Activated CD4-positive, alpha-beta memory T cell treated with anti-CD3 and anti-CD28 coated beads, Interleukin-2, amount 10 ng/mL, durations not matched to agents 7 days and 5 days (primary cell): ENCODE measurements around the gene SBNO1. TPM values are rescaled to one million over a fixed set of nuclear protein-coding genes. Genes with fewer than 3 reads are reported as not detected.

Source experiments
- CTCF ChIA-PET: fragments of 350-600 bp; sonication (Branson Sonifier 250); formaldehyde crosslinking; loops from one replicate; lab custom pipeline; 2021; ENCODE audit warnings: antibody characterized with exemption, inconsistent platforms; lab: Charles Lee
- POLR2A ChIA-PET: fragments of 350-600 bp; sonication (Branson Sonifier 250); formaldehyde crosslinking; loops from one replicate; lab custom pipeline; 2021; ENCODE audit warnings: antibody characterized with exemption; lab: Charles Lee
- DNase-seq: peaks from one replicate; pipeline ENCODE4 v3.0.0-alpha.2; 2020
- H3K27ac Mint-ChIP-seq: one replicate; pipeline ENCODE4 v1.8.0; 2021; ENCODE audit warnings: mild to moderate bottlenecking, mixed read lengths
- H3K27me3 Mint-ChIP-seq: one replicate; pipeline ENCODE4 v1.8.0; 2021; ENCODE audit warnings: mixed read lengths
- H3K36me3 Mint-ChIP-seq: one replicate; pipeline ENCODE4 v1.8.0; 2021; ENCODE audit warnings: low read depth, mixed read lengths
- H3K4me1 Mint-ChIP-seq: one replicate; pipeline ENCODE4 v1.8.0; 2021; ENCODE audit warnings: mixed read lengths
- H3K4me3 Mint-ChIP-seq: one replicate; pipeline ENCODE4 v1.8.0; 2021; ENCODE audit warnings: mild to moderate bottlenecking, mixed read lengths
- H3K9me3 Mint-ChIP-seq: one replicate; pipeline ENCODE4 v1.8.0; 2021; ENCODE audit warnings: mixed read lengths
- total RNA-seq, 2 experiments: library from RNA; stranded (reverse); gene quantifications; one replicate each; pipeline ENCODE4 v1.2.3, GENCODE V29; 2021

The SBNO1 gene
- total RNA-seq, 2 experiments from 2014 or later: 40.1 to 40.2 TPM

DNA sequence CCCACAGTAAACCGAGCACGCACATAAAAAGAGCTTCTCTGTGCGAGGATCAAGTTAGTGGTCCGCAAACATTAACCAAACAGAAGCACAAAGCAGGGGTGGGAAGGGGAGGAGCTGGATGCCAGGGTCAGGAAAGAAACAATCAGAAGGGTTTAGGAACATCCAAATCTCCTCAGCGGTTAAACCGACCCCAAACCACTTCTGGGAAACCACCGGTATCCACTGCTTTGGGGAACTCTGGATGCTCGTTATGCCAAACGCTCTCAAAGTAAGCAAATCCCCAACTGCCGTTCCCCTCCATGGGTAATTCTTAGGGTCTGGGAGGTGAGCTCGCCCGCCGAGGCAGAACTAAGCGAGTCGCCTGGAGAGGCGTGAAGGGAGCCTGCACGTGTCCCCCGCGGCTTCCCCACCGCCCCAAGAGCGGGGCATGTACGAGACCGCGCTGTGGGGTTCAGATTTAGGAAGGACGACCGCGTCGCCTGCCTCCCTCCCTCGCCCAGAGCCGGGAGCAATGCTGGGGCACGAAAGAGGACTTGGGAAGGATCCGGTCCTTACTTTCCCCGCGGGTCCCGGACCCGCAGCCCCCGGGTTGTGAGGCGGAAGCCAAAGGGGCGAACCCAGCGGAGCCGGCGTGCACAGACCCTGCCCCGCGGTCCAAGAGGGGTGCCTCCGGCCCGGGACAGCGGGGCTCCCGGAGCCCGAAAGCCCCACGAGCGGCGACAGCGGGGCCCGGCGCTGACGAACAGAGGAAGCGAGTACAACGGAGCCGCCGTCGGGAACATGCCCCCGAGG, 711 bp downstream of the SBNO1 start:
- Mint-ChIP-seq H3K9me3 (no peaks in the 10 kb centered on the region), H3K27ac (peak overlapping the region; percentile 75), H3K27me3 (no peaks in the 10 kb centered on the region), H3K4me1 (peaks cover 18% of the 10 kb centered on the region), H3K36me3 (no peaks in the 10 kb centered on the region), H3K4me3 (peak overlapping the region; percentile 85)
- peak; percentile 43 for DNase-seq
- ChIA-PET CTCF (interaction anchor here (0.8 to 1.6 kb wide), 6 partner anchors 21 to 865 kb away, joined by 3 to 4 read pairs (median 3); no protein-coding TSS in a partner anchor), POLR2A (interaction anchor here (0.8 to 4.4 kb wide), 15 partner anchors 8 to 238 kb away, joined by 3 to 107 read pairs (median 6); partner anchors contain the start of genes DDX55, KMT5A, MPHOSPH9 and MTRFR)

DNA sequence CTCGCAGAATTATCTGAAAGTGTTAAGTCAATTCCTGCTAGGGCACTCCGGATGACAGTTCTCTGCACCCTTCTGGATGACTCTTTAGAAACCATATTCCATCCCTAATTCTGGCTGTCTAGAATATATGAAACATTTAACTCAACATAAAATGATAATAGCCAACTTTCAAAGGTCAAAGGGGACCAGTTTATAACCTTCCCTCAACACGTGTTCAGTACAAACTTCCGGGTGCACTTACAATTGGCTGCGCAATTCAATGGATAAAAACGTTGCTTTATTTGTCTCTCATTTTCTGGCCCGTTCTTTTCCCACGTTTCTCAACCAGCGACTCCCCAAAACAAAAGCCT, 1.3 kb downstream of the SBNO1 start:
- Mint-ChIP-seq H3K36me3 (no peaks in the 10 kb centered on the region), H3K27me3 (no peaks in the 10 kb centered on the region), H3K4me1 (peaks cover 18% of the 10 kb centered on the region), H3K9me3 (no peaks in the 10 kb centered on the region), H3K27ac (peak overlapping the region; percentile 72), H3K4me3 (peak overlapping the region; percentile 85)
- DNase-seq: no peak
- POLR2A ChIA-PET: interaction anchor here (0.8 to 4.4 kb wide), 15 partner anchors 8 to 239 kb away, joined by 3 to 107 read pairs (median 6); partner anchors contain the start of genes DDX55, KMT5A, MPHOSPH9 and MTRFR
- CTCF ChIA-PET: interaction anchor here (0.8 to 1.6 kb wide), 5 partner anchors 20 to 865 kb away, joined by 3 to 4 read pairs (median 3); no protein-coding TSS in a partner anchor

DNA sequence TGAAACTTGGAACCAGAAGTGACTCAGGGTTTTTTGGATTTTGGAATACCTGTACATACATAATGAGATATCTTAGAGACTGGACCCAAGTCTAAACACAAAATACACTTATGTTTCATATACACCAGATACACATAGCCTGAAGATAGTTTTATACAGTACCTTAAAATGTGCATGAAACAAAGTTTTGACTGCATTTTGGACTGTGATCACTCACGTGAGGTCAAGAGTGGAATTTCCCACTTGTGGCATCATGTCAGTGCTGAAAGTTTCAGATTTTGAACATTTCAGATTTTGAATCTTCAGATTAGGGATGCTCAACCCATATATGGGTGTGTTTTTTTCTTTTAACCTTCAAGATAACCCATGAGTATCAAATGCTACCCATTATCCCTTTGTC, 6.6 kb downstream of the SBNO1 start:
- H3K4me3 Mint-ChIP-seq: no peak overlapping the region
- no peaks in the 10 kb centered on the region for H3K9me3 Mint-ChIP-seq
- H3K27me3 Mint-ChIP-seq: no peaks in the 10 kb centered on the region
- CTCF ChIA-PET: no interaction called here
- H3K36me3 Mint-ChIP-seq: peaks cover 14% of the 10 kb centered on the region
- POLR2A ChIA-PET: no interaction called here
- H3K4me1 Mint-ChIP-seq: peaks cover 30% of the 10 kb centered on the region
- no peak for DNase-seq
- H3K27ac Mint-ChIP-seq: no peak overlapping the region

DNA sequence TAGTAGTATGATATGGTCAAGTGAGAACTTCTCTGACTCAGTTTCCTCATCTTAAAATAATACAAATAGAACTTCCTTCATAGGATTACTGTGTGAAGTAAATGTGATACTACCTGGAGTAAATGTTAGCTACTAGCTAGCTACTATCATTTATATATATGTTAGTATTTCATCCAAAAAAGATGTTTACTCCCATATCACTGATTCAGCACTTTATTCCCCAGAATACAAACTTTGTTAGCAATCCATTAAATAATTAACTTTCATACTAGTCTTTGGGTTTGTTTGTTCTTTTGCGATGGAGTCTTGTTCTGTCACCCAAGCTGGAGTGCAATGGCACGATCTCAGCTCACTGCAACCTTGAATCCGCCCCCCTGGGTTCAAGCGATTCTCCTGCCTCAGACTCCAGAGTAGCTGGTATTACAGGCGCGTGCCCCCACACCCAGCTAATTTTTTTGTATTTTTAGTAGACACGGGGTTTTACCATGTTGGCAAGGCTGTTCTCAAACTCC, 8.4 kb downstream of the SBNO1 start:
- H3K9me3 Mint-ChIP-seq: no peaks in the 10 kb centered on the region
- no peak overlapping the region for H3K27ac Mint-ChIP-seq
- no peaks in the 10 kb centered on the region for H3K27me3 Mint-ChIP-seq
- DNase-seq: no peak
- ChIA-PET CTCF (interaction anchor here (0.6 to 2.4 kb wide), 3 partner anchors 9 to 222 kb away, joined by 3 to 7 read pairs (median 5); partner anchors contain the start of gene SBNO1), POLR2A (interaction anchor here (1.2 to 1.8 kb wide), 2 partner anchors 9 to 123 kb away, joined by 3 to 9 read pairs; partner anchors contain the start of genes MPHOSPH9, MTRFR and SBNO1)
- H3K4me3 Mint-ChIP-seq: no peak overlapping the region
- peaks cover 23% of the 10 kb centered on the region for H3K36me3 Mint-ChIP-seq
- peaks cover 37% of the 10 kb centered on the region for H3K4me1 Mint-ChIP-seq

DNA sequence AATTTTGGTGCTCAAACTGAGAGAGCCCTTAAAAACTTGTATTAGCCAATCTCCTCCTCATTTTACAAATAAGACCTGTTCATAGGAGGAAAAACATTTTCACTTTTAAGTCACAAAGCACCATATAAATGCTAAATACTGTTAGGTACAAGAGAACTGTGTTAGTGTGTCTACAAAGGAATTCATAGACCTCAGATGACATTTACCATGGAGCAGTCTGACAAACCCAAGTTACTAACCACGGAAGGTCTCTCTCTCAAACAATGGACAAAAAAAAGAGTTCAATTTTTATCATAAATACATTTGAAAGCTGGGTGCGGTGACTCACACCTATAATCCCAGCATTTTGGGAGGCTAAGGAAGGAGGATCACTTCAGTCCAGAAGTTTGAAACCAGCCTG, 10.0 kb downstream of the SBNO1 start:
- Mint-ChIP-seq H3K27me3 (no peaks in the 10 kb centered on the region), H3K9me3 (no peaks in the 10 kb centered on the region), H3K36me3 (peaks cover 23% of the 10 kb centered on the region), H3K4me1 (peaks cover 40% of the 10 kb centered on the region), H3K4me3 (no peak overlapping the region), H3K27ac (no peak overlapping the region)
- DNase-seq: no peak
- POLR2A ChIA-PET: interaction anchor here (0.8 kb wide), 1 partner anchor 10 kb away, joined by 3 read pairs; no protein-coding TSS in a partner anchor
- CTCF ChIA-PET: interaction anchor here (2.4 kb wide), 1 partner anchor 11 kb away, joined by 7 read pairs; the partner anchor contains the start of gene SBNO1

DNA sequence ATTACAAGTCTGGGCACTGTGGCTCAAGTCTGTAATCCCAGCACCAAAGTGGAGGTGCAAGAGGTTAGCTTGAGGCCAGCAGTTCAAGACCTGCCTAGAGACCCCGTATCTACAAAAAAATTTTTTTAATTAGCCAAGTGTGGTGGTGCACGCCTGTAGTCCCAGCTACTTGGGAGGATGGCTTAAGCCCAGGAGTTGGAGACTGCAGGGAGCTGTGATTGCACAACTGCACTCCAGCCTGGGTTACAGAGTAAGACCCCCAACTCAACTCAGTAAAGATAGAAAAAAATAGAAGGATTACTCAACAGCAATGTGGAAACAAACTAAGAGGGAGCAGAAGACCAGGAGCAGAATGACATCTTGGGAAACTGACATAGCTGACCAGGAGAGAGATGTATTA, 13.3 kb downstream of the SBNO1 start:
- H3K27me3 Mint-ChIP-seq: no peaks in the 10 kb centered on the region
- ChIA-PET CTCF (interaction anchor here (0.7 to 0.9 kb wide), 3 partner anchors 10 to 27 kb away, joined by 3 to 6 read pairs (median 4); no protein-coding TSS in a partner anchor), POLR2A (interaction anchor here (1.9 to 2.0 kb wide), 2 partner anchors 12 to 14 kb away, joined by 7 to 10 read pairs; no protein-coding TSS in a partner anchor)
- H3K36me3 Mint-ChIP-seq: peaks cover 26% of the 10 kb centered on the region
- H3K4me1 Mint-ChIP-seq: peaks cover 32% of the 10 kb centered on the region
- H3K4me3 Mint-ChIP-seq: no peak overlapping the region
- no peaks in the 10 kb centered on the region for H3K9me3 Mint-ChIP-seq
- no peak for DNase-seq
- H3K27ac Mint-ChIP-seq: no peak overlapping the region

DNA sequence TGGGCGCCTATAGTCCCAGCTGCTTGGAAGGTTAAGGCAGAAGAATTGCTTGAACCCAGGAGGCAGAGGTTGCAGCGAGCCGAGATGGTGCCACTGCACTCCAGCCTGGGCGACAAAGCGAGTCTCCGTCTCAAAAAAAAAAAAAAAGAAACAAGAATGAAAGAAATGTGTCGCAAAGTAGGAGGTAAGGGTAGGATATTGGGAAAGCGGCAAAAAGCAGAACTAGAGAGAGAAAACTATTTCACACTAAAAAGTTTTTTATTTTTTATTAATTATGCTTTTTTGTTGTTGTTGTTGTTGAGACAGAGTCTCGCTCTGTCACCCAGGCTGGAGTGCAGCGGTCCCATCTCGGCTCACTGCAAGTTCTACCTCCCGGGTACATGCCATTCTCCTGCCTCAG, 17.7 kb downstream of the SBNO1 start:
- Mint-ChIP-seq H3K9me3 (no peaks in the 10 kb centered on the region), H3K27me3 (no peaks in the 10 kb centered on the region), H3K27ac (no peak overlapping the region), H3K4me3 (no peak overlapping the region), H3K4me1 (peaks cover 9% of the 10 kb centered on the region), H3K36me3 (peaks cover 42% of the 10 kb centered on the region)
- POLR2A ChIA-PET: no interaction called here
- CTCF ChIA-PET: no interaction called here
- no peak for DNase-seq

DNA sequence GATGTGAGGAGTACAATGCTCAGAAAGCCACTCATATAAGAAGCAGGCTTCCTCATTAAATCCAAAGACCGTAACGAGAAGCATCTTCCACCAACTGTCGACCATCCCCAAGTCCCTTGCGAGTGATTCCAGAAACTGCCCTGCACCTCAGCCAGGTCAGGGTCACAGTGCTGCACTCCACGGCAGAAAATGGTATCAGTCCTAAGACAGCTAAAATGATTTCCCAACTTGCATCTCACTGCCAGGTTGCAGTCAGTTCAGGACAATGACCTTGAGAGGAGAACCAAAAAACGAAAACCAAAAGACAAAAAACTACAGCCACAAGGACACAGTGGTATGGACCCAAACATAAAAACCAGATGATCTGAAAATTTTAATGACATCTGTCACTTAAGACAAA, 20.6 kb downstream of the SBNO1 start:
- no peak for DNase-seq
- Mint-ChIP-seq H3K27me3 (no peaks in the 10 kb centered on the region), H3K27ac (no peak overlapping the region), H3K4me1 (no peaks in the 10 kb centered on the region), H3K4me3 (no peak overlapping the region), H3K9me3 (no peaks in the 10 kb centered on the region), H3K36me3 (peaks cover 47% of the 10 kb centered on the region)
- POLR2A ChIA-PET: interaction anchor here (0.6 kb wide), 1 partner anchor 368 kb away, joined by 3 read pairs; the partner anchor contains the start of gene ATP6V0A2
- CTCF ChIA-PET: interaction anchor here (0.7 to 1.4 kb wide), 2 partner anchors 9 to 19 kb away, joined by 4 read pairs; no protein-coding TSS in a partner anchor

DNA sequence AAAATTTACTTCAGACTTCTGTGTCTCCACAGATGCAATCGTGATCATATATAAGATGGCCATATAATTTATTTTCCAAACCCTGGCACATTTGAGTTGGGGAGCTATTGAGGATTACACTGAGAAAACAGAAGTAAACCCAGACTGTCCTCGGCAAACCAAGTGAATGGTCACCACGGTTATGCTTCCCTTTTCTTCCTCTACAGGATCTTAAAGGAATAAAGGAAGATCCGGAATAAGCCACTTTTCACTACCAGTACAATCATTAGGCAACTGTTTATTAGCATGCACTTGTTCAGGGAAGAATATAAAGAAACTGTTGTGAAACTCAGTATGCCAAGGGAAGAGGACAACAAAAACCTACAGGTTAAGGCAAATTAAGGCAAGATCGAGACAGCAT, 27.6 kb downstream of the SBNO1 start:
- Mint-ChIP-seq H3K36me3 (peaks cover 49% of the 10 kb centered on the region), H3K4me3 (no peak overlapping the region), H3K27ac (no peak overlapping the region), H3K9me3 (no peaks in the 10 kb centered on the region), H3K27me3 (no peaks in the 10 kb centered on the region), H3K4me1 (peaks cover 7% of the 10 kb centered on the region)
- CTCF ChIA-PET: no interaction called here
- no peak for DNase-seq
- POLR2A ChIA-PET: no interaction called here

DNA sequence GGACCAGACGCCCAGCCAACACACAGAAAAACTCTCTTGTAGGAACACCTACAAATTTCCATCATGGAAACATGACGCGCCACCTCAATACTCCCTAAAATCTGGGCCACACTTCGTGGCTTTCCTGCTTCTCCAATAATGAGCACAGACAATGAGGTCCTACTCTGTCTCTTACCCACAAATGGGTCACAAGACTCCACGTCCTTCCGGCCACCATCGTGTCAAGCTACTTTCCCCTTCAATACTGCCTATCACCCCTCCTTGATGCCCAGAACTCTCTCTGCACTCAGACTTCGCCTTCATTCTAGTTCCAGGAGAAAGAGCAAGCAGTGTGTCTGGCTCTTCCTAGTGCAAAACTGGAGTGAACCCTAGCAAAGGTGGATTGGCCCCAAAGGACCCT, 28.1 kb downstream of the SBNO1 start:
- Mint-ChIP-seq H3K36me3 (peaks cover 51% of the 10 kb centered on the region), H3K4me3 (no peak overlapping the region), H3K27ac (no peak overlapping the region), H3K4me1 (peaks cover 7% of the 10 kb centered on the region), H3K27me3 (no peaks in the 10 kb centered on the region), H3K9me3 (no peaks in the 10 kb centered on the region)
- POLR2A ChIA-PET: no interaction called here
- CTCF ChIA-PET: no interaction called here
- no peak for DNase-seq

DNA sequence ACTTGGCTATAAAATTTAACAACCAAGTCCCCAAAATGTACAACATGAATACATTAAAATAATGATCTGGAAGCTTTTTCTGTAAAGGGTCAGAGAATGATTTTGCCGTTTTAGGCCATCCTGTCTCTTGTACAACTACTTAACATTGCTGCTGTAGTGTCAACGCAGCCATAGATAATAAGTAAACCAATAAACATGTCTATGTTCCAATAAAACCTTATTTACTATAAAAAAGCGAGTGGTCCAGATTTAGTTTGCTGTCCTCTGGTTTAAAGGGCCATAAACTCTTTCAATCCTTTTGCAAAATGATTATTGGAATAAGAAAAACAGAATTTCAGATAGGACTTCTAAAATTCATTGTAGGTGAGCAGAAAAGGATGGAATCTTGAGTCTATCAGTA, 29.2 kb downstream of the SBNO1 start:
- Mint-ChIP-seq H3K9me3 (no peaks in the 10 kb centered on the region), H3K27me3 (no peaks in the 10 kb centered on the region), H3K4me1 (peaks cover 7% of the 10 kb centered on the region), H3K36me3 (peaks cover 51% of the 10 kb centered on the region), H3K4me3 (no peak overlapping the region), H3K27ac (no peak overlapping the region)
- no peak for DNase-seq
- ChIA-PET POLR2A (interaction anchor here (0.6 kb wide), 1 partner anchor 30 kb away, joined by 3 read pairs; no protein-coding TSS in a partner anchor), CTCF (no interaction called here)

DNA sequence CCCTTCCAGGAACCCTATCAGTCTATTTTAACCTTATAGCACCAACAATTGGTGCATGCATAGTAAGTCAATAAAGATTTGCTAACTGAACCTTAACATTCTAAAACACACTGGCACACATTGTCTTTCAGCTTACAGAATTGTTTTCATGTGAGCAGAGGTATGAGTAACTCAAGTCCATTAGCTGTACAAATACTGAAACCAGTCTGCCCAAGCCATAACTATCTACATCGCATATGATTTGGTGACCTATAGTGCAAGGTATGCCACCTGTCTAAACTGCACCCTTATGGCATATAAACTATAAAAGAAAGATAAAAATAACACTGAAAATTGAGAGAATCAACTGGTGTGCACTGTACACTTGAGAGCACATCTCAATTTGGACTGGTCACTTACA, 34.8 kb downstream of the SBNO1 start:
- H3K27ac Mint-ChIP-seq: no peak overlapping the region
- H3K4me1 Mint-ChIP-seq: no peaks in the 10 kb centered on the region
- no peak overlapping the region for H3K4me3 Mint-ChIP-seq
- ChIA-PET POLR2A (no interaction called here), CTCF (interaction anchor here (0.6 to 0.7 kb wide), 2 partner anchors 61 to 288 kb away, joined by 3 to 4 read pairs; no protein-coding TSS in a partner anchor)
- no peaks in the 10 kb centered on the region for H3K27me3 Mint-ChIP-seq
- peaks cover 57% of the 10 kb centered on the region for H3K36me3 Mint-ChIP-seq
- no peak for DNase-seq
- no peaks in the 10 kb centered on the region for H3K9me3 Mint-ChIP-seq

DNA sequence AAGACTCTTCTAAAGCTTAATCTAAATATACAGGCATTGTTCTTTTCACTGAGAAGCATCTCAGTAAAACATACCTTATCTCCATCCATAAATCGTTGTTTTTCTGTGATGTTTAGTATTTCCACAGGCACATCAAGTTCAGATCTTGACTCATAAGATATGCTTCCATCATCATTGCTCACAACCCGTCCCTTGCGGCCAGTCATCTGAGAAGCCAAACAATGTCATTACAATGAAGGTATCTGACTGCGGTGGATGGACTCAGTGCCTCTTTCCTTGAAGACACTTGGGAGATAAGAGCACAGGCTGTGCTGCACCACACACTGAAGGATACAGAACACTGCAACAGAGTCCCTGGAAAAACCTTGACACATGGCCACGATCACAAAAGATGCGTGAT, 44.8 kb downstream of the SBNO1 start:
- CTCF ChIA-PET: interaction anchor here (1.3 kb wide), 1 partner anchor 262 kb away, joined by 5 read pairs; no protein-coding TSS in a partner anchor

More for the DNA sequence above, 44.8 kb downstream of the SBNO1 start:
- DNase-seq: no peak
- H3K27me3 Mint-ChIP-seq: no peaks in the 10 kb centered on the region
- no peak overlapping the region for H3K27ac Mint-ChIP-seq
- no peaks in the 10 kb centered on the region for H3K9me3 Mint-ChIP-seq
- POLR2A ChIA-PET: interaction anchor here (1.3 kb wide), 1 partner anchor 71 kb away, joined by 3 read pairs; no protein-coding TSS in a partner anchor
- H3K4me1 Mint-ChIP-seq: no peaks in the 10 kb centered on the region
- H3K4me3 Mint-ChIP-seq: no peak overlapping the region
- H3K36me3 Mint-ChIP-seq: peaks cover 64% of the 10 kb centered on the region
